ENCODE measurements around the gene DMXL1. TPM values are rescaled to one million over a fixed set of nuclear protein-coding genes. Genes with fewer than 3 reads are reported as not detected.
A peak's percentile ranks its signal among the peaks of the same experiment; 100 is the strongest.

The DMXL1 gene
- total RNA-seq, 1 donor = 21.8 TPM

DNA sequence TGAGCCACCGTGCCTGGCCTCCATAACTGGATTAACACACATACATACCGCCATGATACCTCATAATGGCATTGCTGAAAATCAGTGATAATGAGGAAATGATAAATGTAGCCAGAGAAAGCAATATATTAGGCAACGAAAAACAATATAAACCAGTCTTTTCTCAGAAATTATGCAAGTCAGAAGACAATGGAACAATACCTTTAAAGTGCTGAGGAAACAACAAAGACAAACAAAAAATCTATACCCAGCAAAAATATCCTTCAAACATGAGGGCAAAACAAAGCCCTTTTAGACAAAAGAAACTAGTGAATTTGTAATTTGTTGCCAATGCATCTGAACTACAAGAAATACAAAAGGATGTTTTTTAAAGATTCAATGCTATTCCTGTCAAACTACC, 186.7 kb downstream of the DMXL1 start:
- no peak for DNase-seq (ENCODE audit: low read depth in 2 of 3, low spot score in 2 of 3)

- DNase-seq (ENCODE audit: low read depth in 2 of 3, low spot score in 2 of 3) = no peak
Observed at GRCh38 chr5:119263639-119264038, 192.8 kb downstream of the DMXL1 start.

- no peak for DNase-seq (ENCODE audit: low read depth in 2 of 3, low spot score in 2 of 3)
Observed at GRCh38 chr5:119264186-119264585, 193.3 kb downstream of the DMXL1 start.

DNA sequence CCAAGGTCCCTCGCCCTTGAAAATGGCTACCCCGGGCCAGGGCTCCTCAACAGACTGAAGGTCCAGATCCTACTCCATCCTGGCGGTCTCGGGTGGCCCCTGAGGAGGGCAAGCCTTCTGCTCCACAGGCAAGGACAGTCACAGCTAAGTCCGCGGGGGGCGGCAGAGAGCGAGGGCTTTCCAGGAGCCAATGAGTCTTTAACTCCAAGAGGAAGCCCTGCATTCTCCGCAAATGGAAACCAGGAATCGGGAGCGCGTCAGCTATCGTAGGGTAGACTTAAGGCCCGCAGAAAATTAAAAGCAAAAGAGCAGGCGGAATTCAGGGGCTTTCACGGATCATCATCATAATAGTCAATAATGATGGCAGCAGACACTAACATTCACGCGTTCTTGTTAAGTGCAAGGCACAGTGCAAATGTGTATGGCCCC, 197.1 kb downstream of the DMXL1 start:
- DNase-seq (ENCODE audit: low read depth in 2 of 3, low spot score in 2 of 3) = peak; percentile 65 to 98 (median 96)

DNA sequence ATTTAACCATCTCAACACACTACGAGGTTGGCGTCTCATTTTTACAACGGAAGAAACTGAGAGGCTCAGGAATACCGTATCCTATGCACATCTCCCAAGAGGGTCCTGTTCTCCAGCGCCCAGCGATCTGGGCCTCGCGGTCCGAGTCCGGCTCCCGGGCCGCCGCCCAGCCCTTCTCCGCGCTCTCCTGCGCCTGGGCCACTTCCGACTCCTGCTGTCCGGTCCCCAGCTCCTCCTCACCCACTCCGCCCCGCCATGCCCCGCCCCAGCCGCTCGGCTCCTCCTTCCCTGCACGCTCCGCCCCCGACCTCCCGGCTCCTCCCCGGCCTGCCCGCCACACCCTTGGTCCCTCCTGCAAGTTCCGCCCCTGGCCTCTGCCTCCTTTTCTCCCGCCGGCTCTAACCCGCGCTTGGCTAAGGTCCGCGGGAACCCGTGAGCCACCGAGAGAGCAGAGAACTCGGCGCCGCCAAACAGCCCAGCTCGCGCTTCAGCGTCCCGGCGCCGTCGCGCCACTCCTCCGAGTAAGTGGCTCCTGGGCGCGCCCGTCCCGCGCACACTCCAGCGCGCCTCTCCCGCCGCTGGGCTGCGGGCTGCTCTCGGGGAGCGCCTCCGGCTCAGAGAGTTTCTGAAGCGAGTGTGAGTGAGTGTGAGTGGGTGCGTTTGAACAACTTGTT, 197.6 kb downstream of the DMXL1 start:
- DNase-seq (ENCODE audit: low read depth in 2 of 3, low spot score in 2 of 3) = peak; percentile 78 to 92 (median 90)

DNA sequence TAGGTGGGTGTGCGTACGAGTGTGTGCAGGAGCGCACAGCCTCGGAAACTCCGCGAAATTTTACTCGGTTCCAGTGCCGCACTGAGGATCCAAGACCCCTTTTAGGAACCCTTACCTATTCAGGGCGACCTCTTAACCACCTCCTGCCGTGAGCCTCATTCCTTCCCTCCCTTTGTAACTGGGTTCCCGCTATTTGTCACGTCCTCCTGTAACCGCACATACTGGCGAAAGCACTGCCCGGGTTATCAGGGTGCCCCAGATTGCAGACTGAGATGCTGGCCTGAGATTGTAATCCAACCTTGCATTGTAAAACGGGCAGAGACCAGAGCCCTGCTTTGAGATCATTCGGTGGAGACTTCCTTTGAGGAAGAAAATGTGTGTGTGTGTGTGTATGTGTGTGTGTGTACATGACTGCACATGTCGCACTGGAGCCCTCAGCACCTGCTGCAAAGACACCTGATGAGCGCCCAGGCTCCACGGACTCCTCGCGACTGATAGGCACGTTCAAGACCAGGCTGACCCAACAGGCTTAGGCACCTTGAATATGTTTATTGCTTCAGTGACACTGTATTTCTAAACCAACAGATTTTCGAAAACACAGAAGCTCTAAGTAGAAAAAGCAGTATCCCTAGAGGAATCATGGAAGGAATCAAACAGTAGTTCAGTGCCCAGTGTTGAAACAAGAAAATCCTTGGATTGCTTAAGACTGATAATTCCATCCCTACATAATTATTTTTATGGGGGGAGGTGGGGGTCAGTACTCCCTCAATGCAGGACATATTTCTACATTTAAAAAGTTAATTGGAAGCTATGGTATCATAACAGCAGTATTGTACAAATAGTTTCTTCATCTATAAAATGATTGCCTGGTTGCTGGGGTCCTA, 198.4 kb downstream of the DMXL1 start:
- peak in 2 of 3 donors; percentile 84 to 92 for DNase-seq (ENCODE audit: low read depth in 2 of 3, low spot score in 2 of 3)

DNA sequence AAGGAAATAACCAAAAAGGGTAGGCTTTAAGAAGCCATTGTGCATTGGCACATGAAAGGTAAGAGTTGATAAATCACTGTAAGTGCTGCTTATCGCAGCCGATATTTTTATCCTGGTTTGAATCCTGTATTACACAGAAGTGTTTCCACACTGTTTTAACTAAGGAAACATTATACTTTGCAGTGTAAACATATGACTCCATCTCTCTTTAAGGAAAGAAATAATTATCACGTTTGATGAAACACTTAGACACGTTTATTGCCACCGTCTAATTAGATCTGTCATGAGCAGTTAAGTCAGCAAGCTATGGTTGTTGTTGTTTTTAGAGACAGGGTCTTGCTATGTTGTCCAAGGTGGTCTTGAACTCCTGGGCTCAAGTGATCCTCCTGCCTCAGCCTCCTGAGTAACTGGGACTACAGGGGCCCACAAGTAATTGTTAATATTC, 199.3 kb downstream of the DMXL1 start:
- no peak for DNase-seq (ENCODE audit: low read depth in 2 of 3, low spot score in 2 of 3)

DNA sequence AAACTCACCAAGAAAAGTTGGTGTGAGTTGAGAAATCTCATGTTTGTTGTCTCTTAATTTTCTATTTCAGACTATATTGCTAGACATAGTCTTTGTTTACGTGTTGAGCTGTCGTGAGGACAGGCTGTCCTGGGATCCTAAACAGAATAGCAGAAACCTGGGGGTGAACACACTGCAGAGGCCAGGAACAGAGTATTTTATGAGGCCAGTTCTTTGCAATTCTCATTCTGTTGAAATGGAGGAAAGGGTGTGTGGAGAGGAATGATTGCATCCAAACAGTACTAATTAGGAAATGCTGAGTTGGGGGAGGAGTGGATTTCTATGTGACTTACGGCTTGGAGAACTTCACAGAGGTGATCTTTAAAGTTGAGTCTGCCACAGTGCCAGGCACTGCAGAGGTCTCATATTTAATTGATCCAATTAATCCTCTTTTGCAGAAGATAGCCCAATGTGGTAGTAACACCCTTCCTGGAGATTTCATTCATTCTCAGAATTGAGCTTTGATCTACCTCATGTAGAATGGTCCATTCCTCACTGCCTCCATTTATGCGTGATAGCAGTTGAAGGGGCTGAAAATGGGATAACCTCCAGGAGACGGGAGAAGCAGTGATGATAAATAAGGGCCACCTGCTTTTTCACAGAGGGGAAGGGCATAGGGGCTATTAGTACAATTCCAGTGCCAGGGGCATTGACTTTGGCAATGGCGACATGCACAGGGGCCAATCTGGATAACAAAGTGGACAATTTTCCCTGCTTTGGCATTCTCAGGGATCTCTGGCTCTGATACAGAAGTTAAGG, 200.3 kb downstream of the DMXL1 start:
- no peak for DNase-seq (ENCODE audit: low read depth in 2 of 3, low spot score in 2 of 3)

- DNase-seq (ENCODE audit: low read depth in 2 of 3, low spot score in 2 of 3) = no peak
Observed at GRCh38 chr5:119271758-119272730, 201.2 kb downstream of the DMXL1 start.

GRCh38 chr5:119273391-119273839, 202.5 kb downstream of the DMXL1 start:
- peak in 2 of 3 donors; percentile 43 to 61 for DNase-seq (ENCODE audit: low read depth in 2 of 3, low spot score in 2 of 3)

DNA sequence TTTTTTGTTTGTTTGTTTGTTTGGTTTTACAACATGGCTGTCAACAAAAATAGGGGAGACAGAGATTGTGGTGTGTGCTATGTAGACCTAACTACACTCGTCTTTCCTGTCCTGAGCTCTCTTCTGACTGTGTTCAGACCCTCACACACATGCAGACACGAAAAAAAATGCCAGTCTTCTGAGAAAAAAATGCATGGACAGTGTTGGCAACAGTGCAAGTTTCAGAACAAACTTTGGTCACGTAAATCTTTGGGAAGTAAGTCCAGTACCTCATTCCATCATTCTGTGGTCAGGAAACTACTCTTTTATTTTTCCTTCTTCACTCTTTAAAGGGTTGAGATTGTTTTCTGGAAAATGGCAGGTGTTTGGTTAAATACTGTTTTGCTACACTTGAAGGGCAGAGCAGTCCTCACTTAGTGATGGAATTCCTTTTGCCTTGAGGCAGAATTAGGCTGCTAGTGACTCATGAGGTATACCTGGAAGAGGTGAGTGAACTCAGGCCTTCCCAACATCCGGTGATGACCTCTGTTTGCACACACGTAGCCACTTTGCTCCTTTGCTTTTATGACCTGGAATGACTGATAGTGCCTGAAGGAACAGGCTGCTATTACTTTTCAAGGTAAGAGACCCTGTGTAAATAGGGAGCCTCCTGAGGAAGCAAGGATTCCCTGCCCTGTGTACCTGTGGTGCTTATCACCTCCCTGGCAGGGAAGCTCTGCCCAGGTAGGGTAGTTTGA, 203.3 kb downstream of the DMXL1 start:
- DNase-seq (ENCODE audit: low read depth in 2 of 3, low spot score in 2 of 3) = no peak

DNA sequence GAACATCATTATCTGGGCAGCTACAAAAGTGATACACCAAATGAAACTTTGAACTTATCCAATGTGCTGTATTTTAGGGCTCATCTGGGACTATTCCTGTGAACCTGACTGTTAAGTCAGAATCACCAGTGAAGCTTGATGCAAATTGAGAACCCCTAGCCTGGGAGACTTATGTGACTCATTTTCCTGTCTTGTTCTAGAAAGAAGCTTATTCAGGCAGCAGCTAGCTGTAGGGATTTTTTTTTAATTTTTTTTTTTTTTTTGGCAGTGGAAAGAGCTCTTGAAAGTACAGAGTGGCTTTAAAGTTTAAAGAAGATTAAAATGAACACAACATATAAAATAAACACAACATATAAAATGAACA, 203.9 kb downstream of the DMXL1 start:
- DNase-seq (ENCODE audit: low read depth in 2 of 3, low spot score in 2 of 3) = peak in 2 of 3 donors; percentile 52 to 63

DNA sequence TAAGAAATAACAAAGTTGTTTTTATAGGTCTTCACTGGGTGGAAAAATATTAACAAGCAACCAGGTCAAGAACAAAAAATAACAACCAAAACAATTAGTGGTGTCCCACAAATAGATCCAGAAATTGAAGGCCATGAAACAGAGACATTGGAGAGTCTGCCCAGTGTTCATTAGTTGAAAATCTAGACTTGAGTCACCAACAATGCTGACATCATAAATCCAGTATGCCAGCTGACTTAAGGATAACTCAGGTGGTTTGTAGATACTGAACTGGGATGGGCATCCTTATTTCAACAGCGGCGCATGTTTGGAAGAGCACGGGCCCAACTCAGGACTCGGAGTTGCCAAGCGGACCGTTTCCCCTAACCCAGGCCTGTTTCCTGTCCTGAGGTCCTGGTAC, 204.3 kb downstream of the DMXL1 start:
- DNase-seq (ENCODE audit: low read depth in 2 of 3, low spot score in 2 of 3) = no peak

DNA sequence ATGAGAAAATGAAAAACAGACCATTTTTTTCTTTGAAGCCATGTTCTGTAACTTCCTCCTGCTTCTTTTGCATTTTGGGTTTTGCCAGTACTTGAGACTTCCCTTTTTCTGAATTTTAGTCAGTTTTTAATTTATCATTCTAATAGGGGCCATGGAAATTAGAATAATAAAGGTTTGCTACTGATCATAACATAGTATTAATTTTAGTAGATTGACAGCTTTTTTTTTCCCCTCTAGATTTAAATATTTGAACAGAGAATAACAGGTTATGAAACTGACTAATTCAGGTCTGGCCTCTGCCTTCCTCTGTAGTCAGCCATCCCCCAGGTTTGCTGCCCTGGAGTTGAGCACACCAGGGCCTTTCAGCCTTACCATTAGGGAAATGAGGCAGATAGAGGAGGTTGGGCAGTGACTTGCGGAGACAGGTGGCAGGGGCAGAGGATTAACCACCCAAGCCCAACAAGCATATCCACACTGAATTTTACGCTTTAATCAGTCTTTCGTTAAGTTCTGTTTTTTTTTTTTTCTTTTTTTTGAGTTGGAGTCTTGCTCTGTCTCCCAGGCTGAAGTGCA, 204.8 kb downstream of the DMXL1 start:
- DNase-seq (ENCODE audit: low read depth in 2 of 3, low spot score in 2 of 3) = peak in 1 of 3 donors; percentile 63

GRCh38 chr5:119276978-119277377, 206.1 kb downstream of the DMXL1 start:
- DNase-seq (ENCODE audit: low read depth in 2 of 3, low spot score in 2 of 3) = no peak

- no peak for DNase-seq (ENCODE audit: low read depth in 2 of 3, low spot score in 2 of 3)
Observed at GRCh38 chr5:119279093-119279492, 208.2 kb downstream of the DMXL1 start.

DNA sequence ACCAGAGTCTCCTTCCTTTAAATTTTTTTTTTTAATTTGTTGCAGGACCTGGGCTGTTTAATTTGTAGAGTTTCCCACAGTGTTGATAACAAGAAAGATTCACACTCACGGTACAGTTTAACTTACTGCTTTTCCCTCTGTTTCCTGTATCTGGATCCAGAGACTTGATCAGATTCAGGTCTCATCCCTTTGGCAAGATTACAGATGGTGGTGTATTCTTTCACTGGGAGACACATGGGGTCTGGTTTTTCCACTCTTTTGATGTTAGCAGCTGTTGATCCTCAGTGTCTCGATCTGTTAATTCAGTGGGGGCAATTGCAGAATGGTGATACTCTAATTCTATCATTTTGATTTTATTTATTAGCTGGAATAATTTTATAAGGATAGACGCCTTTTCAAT, 209.5 kb downstream of the DMXL1 start:
- DNase-seq (ENCODE audit: low read depth in 2 of 3, low spot score in 2 of 3) = no peak

DNA sequence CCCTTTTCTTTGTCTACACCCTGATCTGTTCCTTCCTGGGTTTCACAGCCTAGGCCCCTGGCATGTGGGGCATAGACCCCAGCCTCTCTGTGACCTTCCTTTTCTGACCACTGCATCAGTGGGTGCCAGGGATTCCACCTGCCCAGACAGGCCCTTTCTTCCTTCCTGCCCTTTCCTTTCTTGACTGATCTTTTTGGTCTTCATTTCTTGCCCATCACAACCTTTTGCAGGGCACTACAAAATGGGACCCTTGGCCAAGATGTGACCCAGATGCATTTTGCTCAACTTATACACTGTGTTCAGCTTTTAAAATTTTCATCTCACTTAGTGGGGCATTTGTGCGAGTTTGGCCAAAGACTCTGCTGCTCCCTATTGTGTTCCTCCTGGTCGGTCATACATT, 211.7 kb downstream of the DMXL1 start:
- no peak for DNase-seq (ENCODE audit: low read depth in 2 of 3, low spot score in 2 of 3)

DNA sequence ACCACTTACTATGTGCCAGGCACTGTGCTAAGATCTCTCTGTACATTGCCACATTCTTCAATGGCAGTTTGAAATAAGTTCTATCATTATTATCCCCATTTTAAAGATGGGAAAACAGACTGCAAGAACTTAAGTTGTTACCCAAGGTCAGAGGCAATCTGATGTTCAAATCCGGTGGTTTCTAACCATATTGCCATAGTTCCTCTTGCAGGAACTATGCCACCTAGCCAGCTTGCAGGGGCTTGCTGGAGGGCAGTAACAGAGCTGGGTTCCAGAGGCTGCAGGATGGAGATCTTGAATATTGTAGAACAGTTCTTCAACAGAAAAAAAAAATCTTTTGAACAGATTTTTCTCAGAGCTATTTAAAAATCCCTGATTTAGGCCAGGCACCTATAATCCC, 213.1 kb downstream of the DMXL1 start:
- DNase-seq (ENCODE audit: low read depth in 2 of 3, low spot score in 2 of 3) = no peak

Measured in hematopoietic multipotent progenitor cell (in vitro differentiated cells).